Measurements from ENCODE around the gene CIITA.

DNA sequence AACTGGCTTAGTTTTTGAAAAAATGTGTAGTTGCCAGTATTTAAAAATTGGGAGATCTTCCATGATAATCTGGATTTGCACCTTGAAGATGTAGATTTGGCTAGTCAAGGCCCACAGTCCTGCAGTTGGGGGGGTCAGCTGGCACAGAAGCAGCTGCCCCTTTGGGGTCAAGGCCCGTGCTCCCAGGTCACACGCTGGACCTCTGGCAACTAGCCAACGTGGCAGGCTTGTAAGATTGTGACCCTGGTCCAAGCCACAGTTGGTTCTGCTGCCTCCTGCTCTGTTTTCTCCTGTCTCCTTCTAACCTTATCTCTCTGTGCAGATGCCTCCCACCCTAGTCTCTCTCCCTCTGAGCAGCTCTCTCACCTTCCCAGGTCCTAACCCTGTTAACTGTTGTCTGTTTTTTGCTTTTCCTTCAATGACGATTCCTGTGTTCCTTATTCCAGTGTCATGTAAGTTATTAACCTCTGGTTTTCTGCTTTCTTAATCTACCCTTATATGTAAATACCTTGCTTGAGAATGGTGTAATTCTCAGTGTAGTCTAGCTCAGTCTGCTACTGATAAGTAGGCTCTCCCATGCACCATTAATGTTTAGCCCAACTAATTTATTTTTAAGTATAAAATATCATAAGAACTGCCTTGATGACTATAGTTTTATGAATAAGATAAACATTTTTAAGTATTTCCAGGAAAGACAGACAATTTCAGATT, 95.3 kb downstream of the CIITA start:
- TF ChIP-seq, protein P1, sequence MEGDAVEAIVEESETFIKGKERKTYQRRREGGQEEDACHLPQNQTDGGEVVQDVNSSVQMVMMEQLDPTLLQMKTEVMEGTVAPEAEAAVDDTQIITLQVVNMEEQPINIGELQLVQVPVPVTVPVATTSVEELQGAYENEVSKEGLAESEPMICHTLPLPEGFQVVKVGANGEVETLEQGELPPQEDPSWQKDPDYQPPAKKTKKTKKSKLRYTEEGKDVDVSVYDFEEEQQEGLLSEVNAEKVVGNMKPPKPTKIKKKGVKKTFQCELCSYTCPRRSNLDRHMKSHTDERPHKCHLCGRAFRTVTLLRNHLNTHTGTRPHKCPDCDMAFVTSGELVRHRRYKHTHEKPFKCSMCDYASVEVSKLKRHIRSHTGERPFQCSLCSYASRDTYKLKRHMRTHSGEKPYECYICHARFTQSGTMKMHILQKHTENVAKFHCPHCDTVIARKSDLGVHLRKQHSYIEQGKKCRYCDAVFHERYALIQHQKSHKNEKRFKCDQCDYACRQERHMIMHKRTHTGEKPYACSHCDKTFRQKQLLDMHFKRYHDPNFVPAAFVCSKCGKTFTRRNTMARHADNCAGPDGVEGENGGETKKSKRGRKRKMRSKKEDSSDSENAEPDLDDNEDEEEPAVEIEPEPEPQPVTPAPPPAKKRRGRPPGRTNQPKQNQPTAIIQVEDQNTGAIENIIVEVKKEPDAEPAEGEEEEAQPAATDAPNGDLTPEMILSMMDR (IDR thresholded peaks at IDR 0.05) = no peak
- TF ChIP-seq MAX (CRISPR knock-in tag; IDR thresholded peaks at IDR 0.05) (no peak), NR3C1 (CRISPR knock-in tag; conservative IDR thresholded peaks at IDR 0.05; ENCODE audit: low read depth) (no peak), TEAD4 (CRISPR knock-in tag; IDR thresholded peaks at IDR 0.05) (no peak)
- TF ChIP-seq, protein P2, sequence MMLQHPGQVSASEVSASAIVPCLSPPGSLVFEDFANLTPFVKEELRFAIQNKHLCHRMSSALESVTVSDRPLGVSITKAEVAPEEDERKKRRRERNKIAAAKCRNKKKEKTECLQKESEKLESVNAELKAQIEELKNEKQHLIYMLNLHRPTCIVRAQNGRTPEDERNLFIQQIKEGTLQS (CRISPR knock-in tag; conservative IDR thresholded peaks at IDR 0.05) = no peak
- TF ChIP-seq, protein P3, sequence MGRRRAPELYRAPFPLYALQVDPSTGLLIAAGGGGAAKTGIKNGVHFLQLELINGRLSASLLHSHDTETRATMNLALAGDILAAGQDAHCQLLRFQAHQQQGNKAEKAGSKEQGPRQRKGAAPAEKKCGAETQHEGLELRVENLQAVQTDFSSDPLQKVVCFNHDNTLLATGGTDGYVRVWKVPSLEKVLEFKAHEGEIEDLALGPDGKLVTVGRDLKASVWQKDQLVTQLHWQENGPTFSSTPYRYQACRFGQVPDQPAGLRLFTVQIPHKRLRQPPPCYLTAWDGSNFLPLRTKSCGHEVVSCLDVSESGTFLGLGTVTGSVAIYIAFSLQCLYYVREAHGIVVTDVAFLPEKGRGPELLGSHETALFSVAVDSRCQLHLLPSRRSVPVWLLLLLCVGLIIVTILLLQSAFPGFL (CRISPR knock-in tag; IDR thresholded peaks at IDR 0.05; ENCODE audit: borderline replicate concordance) = no peak
- TF ChIP-seq, protein P4, sequence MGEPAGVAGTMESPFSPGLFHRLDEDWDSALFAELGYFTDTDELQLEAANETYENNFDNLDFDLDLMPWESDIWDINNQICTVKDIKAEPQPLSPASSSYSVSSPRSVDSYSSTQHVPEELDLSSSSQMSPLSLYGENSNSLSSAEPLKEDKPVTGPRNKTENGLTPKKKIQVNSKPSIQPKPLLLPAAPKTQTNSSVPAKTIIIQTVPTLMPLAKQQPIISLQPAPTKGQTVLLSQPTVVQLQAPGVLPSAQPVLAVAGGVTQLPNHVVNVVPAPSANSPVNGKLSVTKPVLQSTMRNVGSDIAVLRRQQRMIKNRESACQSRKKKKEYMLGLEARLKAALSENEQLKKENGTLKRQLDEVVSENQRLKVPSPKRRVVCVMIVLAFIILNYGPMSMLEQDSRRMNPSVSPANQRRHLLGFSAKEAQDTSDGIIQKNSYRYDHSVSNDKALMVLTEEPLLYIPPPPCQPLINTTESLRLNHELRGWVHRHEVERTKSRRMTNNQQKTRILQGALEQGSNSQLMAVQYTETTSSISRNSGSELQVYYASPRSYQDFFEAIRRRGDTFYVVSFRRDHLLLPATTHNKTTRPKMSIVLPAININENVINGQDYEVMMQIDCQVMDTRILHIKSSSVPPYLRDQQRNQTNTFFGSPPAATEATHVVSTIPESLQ (CRISPR knock-in tag; IDR thresholded peaks at IDR 0.05) = no peak
- TF ChIP-seq, protein P5, sequence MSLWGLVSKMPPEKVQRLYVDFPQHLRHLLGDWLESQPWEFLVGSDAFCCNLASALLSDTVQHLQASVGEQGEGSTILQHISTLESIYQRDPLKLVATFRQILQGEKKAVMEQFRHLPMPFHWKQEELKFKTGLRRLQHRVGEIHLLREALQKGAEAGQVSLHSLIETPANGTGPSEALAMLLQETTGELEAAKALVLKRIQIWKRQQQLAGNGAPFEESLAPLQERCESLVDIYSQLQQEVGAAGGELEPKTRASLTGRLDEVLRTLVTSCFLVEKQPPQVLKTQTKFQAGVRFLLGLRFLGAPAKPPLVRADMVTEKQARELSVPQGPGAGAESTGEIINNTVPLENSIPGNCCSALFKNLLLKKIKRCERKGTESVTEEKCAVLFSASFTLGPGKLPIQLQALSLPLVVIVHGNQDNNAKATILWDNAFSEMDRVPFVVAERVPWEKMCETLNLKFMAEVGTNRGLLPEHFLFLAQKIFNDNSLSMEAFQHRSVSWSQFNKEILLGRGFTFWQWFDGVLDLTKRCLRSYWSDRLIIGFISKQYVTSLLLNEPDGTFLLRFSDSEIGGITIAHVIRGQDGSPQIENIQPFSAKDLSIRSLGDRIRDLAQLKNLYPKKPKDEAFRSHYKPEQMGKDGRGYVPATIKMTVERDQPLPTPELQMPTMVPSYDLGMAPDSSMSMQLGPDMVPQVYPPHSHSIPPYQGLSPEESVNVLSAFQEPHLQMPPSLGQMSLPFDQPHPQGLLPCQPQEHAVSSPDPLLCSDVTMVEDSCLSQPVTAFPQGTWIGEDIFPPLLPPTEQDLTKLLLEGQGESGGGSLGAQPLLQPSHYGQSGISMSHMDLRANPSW (CRISPR knock-in tag; conservative IDR thresholded peaks at IDR 0.05; ENCODE audit: low read depth) = no peak
